Stimulated activated CD4-positive, alpha-beta T cell treated with anti-CD3 and anti-CD28 coated beads, Interleukin-12 subunit alpha, Interleukin-12 subunit beta, amount 100 ng/mL, for 48 hours (primary cell): Measurements from ENCODE around the gene HACD4.

Source experiments
- DNase-seq, 3 donors: peaks; one replicate each; pipeline ENCODE4 v3.0.0-alpha.2; 2020; ENCODE audit warnings: low read depth in 2 of 3, low spot score in 1 of 3

The HACD4 gene, protein sequence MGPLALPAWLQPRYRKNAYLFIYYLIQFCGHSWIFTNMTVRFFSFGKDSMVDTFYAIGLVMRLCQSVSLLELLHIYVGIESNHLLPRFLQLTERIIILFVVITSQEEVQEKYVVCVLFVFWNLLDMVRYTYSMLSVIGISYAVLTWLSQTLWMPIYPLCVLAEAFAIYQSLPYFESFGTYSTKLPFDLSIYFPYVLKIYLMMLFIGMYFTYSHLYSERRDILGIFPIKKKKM

DNA sequence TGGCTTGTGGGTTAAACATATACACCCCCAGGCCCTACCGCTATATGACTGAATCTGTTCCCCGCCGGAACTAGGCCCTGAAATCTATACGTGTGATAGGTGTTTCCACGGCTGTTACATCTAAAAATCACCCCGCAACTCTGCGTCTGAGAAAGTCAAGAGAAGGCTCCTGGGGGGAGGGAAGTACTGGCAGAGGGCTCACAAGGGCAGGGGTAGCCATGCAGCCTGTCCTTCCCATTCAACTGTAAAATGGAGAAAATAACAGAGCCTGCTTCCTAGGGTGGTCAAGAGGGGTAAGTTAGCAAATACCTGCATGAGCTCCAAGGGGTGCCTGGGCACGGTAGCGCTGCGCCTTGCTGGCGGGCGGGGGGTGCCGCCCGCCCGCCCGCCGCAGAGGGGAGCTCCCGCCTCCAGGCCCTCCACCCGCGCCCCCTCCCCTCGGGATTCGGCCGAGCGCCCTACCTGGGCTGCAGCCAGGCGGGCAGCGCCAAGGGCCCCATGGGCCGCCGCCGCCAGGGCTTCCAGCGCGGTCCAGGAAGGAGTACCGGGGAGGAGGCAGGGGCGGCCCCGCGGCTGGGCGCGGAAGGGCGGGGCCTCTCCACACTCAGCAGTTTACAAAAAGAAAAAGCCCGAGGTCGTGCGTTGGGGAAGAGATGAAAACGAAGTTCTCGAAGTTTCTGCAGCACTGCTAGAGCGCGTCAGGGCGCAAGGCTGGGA, at the start of gene HACD4:
Gene HACD4 (minus strand): TSS at position 550 of the 717 bp plus-strand sequence. CDS start 50 bp downstream, at position 500.
- peak; percentile 34 to 48 (median 46) for DNase-seq

DNA sequence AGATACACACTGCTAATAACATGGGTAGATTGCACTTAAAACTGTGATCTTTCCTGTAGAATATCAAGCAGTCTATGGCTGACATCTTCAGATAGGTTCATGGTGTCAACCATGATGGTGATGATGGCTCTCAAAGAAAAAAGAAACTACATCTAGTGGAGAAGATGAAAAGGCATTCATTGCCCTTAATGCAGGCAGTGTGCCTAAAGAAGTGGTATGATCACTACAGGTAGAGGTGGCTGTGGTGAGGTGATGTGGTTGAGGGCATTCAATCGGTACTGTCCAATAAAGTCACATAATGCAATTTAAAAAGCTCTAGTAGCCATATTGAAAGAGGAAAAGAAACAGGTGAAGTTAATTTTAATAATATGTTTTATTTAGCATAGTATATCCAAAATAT, 49.4 kb upstream of the HACD4 start:
- no peak for DNase-seq

- DNase-seq, result no peak
Measured at GRCh38 chr9:21078702-21079101, 47.3 kb upstream of the HACD4 start.

DNA sequence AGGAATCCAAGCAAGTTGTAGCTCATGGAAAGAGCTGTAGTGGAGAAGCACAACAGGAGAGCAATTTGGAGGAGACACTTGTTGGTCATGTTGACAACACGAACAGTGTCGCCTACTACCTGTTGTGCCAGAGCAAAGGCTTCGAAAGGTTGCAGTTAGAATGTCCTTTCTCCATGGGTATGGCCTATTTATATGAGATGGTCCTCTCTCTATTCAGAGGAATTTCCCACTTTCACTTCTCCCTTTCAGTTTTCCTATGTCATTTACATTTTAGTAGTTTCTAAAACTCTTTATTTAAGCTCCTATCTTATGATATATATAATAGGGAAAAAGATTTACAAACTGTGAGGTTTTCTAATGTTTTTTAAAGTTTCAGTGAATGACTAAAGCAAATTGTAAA, 46.3 kb upstream of the HACD4 start, which contains the start of gene IFNB1:
Gene IFNB1 (minus strand): TSS at position 162 of the 400 bp plus-strand sequence. CDS start 73 bp downstream, at position 89.
- no peak for DNase-seq

- no peak for DNase-seq
Measured at GRCh38 chr9:21075484-21075883, 44.0 kb upstream of the HACD4 start.

- no peak for DNase-seq
Measured at GRCh38 chr9:21070906-21071305, 39.5 kb upstream of the HACD4 start.

DNA sequence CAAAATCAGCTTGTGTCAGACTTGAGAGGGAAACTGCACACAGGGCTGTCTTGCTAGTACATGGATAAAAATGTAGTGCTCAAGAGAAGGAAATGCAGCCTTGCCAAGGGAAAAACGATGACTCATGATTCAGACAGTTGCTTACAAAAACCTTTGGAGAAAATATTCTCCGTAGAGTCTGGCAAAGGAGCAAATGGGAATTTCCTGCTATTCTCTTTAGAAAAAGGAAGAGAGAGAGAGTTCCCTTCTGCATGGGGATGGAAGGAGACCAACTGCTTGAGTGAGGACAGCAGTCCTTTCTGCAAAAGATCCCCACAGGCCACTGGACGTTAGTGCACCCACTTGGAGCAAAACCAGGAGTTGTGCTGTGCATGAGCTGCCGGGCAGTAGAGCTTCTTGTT, 38.7 kb upstream of the HACD4 start:
- DNase-seq, result no peak

DNA sequence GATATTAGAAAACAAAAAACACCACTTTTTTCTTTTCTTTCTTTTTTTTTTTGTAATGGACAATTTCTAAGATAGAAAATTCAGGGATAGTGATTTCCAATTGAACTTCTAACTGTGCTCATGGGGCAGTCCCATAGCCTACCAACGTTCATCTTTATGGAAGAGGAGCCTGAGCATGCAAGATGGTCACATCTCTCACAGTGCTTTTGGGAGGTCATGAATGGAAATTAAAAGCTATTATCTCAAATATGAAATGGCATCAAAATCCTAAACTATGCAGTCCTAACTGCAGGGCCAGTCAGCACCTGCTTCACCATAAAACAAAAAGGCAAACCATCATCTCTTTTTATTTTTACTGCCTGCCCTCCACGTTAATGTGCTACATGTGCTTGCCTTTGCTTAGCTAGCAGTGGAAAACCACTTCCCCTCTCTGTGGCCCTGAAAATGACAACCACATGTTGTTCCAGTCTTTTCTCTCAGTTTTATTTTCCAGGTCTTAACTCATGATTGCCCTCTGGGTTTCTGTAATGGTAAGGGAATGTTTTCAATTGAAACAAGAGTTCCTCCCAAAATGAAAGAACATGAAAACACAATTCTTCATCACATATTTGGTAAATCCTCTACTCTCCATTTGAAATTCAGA, 29.6 kb upstream of the HACD4 start:
- DNase-seq, result no peak

DNA sequence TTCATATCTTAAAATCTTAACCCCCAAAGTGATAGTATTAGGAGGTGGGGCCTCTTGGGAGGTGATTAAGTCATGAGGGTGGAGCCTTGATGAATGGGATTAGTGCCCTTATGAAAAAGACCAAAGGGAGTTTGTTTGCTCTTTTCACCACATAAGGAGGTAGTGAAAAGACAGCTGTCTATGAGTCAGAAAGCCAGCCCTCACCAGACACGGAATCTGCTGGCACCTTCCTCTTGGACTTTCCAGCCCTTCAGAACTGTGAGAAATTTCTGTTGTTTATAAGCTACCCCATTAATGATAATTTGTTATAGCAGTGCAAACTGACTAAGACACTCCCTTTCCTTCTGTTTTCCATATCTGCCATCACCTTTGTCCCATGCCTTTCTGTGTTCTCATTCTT, 25.5 kb upstream of the HACD4 start:
- no peak for DNase-seq

DNA sequence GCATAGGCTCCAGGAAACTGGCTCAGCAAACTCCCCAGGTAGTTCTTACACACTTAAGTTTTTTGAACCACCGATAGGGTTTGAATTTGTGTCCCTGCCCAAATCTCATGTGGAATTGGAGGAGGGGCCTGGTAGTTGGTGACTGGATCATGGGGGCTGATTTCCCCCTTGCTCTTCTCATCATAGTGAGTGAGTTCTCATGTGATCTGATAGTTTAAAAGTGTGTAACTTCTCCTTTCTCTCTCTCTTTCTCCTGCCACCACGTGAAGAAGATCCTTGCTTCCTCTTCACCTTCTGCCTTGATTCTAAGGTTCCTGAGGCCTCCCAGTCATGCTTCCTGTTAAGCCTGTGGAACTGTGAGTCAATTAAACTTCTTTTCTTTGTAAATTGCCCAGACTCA, 22.4 kb upstream of the HACD4 start:
- no peak for DNase-seq

DNA sequence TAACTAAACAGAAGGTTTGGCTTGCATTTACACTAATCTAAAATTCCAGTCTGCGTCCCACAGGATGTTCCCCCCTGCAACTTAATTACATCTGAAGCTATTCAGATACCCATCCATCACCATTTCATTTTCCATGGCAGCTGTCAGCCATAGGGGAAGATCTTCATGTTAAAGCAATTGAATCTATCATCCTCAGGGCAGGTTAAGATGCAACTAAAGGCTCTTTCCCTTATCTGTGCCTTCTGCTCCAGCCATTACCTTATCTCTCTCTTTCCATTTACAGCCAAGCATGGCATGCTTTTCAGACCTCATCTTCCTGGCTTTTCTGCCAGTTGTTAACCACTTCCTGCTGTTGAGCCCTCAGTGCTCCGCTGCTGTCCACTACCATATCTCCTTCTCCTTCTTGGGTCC, 15.8 kb upstream of the HACD4 start:
- no peak for DNase-seq

DNA sequence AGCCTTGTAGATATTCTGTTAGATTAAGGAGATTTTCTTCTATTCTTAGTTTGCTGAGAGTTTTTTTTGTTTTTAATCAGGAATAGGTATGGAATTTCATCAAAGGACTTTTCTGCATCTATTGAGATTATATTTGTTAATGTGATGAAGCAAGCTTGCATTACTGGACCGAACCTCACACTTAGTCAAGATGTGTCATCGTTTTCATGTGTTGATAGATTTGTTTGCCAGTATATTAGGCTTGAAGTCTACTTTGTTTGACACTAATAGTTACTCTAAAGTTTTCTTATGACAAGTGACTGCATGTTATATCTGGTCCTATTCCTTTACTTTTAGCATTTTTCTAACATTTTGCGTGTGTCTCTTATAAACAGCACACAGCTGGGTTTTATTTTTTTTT, 12.4 kb upstream of the HACD4 start:
- DNase-seq, result no peak

DNA sequence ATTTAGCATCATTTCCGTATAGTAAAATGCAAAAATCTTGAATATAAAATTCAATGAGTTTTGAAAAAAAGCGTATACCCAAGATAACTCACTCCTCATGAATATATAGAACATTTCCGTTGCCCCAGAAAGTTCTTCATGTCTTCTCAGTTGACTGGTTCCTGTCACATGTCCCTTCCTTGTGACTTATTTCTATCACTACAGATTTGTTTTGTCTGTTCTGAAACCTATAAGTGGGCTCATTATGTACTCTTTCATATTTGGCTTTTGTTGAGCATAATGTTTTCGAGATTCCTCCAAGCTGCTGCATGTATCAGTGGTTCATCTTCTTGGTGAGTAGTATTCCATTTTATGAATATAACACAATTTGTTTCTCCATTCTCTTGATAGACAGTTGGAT, 11.0 kb upstream of the HACD4 start:
- DNase-seq, result no peak

DNA sequence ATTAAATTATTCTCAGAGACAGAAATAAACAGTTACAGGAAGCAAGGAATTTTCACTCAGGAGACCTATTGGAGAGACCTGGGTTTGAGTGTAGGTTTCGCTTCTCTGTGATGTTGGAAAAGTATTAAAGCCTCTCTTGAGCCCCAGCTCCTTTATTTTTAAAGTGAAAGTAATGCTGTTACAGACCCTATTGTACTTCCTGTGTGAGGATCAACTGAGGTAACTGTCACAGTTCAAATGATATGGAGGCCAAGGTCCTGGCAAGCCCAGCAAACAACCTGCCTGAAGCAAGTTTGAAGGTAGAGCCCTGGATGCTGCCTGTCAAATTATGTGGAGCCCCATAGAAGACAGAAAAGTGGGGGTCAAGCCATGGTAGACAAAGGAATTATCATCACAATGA, 7.9 kb upstream of the HACD4 start:
- no peak for DNase-seq

DNA sequence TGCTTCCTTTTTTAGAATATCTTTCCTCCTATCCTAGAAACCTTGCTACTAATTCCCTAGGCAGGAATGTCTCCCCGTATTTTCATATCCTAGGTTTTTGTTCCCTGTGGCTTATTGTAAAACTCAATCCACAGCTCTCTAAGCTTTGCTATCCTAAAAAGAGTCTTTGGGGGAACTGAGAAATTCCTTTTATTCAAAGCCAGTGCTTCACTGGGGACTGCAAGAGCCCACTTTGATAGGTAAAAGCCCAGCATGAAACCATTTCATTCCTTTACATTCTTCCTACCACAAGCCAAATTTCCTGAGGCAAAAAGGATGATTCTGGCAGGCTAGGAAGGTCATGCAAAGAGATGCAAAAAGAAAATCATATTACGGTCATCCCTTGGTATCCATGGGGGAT, 5.8 kb upstream of the HACD4 start:
- DNase-seq, result no peak

GRCh38 chr9:21031808-21032183, 356 bp upstream of the HACD4 start:
- no peak for DNase-seq

DNA sequence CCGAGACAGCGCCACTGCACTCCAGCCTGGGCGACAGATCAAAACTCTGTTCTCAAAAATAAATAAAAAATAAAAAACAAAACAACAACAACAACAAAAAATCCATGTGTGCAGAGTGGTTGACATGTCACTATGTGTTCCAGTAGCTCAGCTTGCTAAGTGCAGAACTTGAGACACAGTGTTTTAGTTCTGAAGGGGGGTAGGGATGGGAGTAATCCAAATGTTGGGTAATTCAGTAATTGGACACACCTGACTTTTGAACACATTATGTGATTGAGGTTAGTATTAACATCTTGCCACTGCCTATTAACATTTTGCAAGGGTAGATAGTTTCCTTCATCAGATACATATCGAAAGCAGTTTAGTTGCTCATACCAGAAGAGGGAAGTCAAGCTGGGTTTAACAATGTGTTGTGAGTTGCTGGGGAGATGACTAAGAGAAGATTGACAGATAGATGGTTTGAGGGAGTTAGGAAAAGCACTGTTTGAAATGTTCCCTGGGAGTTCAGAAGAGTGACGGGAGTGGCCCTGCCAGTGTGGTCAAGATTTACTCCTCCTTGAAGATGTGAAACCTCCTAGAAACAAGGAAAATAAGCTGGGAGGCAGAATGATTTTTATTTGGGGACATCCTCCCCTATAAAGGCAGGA, 928 bp downstream of the HACD4 start:
- DNase-seq, result no peak

DNA sequence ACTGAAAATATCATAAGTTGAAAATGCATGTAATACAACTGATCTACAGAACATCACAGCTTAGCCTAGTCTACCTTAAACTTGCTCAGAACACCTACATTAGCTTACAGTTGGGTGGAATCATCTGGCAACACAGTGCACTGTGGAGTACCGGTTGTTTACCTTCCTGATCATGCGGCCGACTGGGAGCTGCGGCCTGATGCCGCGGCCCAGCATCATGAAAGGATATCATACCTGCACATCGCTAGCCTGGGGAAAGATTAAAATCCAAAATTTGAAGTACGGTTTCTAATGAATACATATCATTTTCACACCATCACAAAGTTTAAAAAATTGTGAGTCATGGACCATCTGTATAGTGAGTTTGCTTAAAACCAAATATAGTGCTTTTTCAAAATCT, 1.8 kb downstream of the HACD4 start:
- no peak for DNase-seq

DNA sequence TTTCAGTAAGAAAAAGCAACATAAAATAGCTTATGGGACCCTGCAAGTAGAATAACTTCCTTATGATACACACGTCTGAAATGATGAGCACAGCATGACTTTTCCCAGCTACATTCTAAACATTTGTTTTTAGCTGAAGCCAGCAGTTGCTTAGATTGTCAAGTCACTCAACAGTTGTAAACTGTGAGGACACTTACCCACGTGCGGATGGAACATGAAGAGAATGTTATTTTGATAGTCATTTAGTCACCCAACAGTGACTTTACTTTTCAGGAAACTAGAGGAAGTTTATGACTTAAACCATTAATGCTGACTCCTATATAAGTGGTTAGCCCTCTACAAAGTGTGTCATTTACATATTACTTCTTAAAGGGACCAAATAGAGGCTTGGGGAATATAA, 3.0 kb downstream of the HACD4 start:
- no peak for DNase-seq

DNA sequence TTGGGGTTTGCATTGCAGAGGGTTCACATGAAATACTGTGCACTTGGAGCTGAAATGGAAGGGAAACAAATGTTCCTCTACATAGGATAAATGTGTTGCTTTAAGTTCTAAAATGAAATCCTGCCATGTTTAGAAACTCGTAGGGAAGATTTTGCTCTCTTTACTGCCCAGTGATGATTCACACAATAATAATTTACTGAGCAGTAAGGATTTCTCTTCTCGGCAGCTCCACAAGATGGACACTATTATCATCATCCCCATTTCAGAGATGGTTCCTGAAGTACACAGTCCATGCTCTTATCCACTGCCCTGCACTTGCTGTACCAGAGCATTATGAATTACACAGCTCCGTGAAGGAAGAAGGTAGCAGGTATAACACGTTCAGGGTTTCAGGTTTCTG, 4.1 kb downstream of the HACD4 start:
- no peak for DNase-seq

- DNase-seq, result no peak
Measured at GRCh38 chr9:21023861-21024260, 7.6 kb downstream of the HACD4 start.

DNA sequence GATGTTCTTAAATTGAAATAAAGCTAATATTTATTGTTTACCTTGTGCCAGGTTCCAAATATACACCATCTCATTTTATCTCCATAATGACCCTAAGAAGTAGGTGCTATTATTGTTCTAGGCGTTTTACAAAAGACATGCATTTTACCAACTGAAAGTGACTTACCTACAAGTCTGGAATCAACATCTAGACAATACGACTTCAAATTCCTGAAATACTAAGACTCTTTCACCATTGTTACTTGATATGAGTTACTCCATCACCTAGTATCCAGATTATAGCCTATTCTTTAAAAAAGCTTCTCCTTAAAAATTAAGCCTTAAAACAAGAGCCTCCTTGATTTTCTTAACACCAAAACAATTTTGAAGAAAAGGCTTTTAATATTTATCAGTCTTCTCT, 13.3 kb downstream of the HACD4 start:
- DNase-seq, result no peak
